NCI-H128 (cell line): Measurements from ENCODE around the gene NFATC3.

Experiments used
- DNase-seq: peaks from one replicate; lab custom pipeline; 2025; ENCODE audit not compliant: unreplicated experiment; lab: John Stamatoyannopoulos, UW

Gene NFATC3

GRCh38 chr16:68267612-68268405 is 182.6 kb downstream of the NFATC3 start:
- DNase-seq, result peak; percentile 55

- no peak for DNase-seq
These were observed 184.6 kb downstream of the NFATC3 start for GRCh38 chr16:68269793-68270192.

- DNase-seq, result no peak
These were observed 185.2 kb downstream of the NFATC3 start for GRCh38 chr16:68270353-68270752.

- peak; percentile 35 for DNase-seq
These were observed 187.5 kb downstream of the NFATC3 start for GRCh38 chr16:68272507-68273209.

GRCh38 chr16:68273459-68273858 is 188.3 kb downstream of the NFATC3 start:
- DNase-seq, result no peak

- no peak for DNase-seq
These were observed 188.7 kb downstream of the NFATC3 start for GRCh38 chr16:68273896-68274295.

GRCh38 chr16:68274441-68274840 is 189.3 kb downstream of the NFATC3 start:
- no peak for DNase-seq

- no peak for DNase-seq
These were observed 190.5 kb downstream of the NFATC3 start for GRCh38 chr16:68275611-68276191.

GRCh38 chr16:68276223-68276622 is 191.1 kb downstream of the NFATC3 start:
- DNase-seq, result no peak
